ENCODE results near the gene SMARCD1. TPM values are rescaled to one million over a fixed set of nuclear protein-coding genes. Genes with fewer than 3 reads are reported as not detected.
A peak's percentile ranks its signal among the peaks of the same experiment; 100 is the strongest.

Gene SMARCD1
- total and polyA plus RNA-seq, 9 of the 15 experiments (the other 6 are each of a cell fraction or from before 2014, with no cell fraction given), result 0.86 to 91.7 (median 48.0) TPM

DNA sequence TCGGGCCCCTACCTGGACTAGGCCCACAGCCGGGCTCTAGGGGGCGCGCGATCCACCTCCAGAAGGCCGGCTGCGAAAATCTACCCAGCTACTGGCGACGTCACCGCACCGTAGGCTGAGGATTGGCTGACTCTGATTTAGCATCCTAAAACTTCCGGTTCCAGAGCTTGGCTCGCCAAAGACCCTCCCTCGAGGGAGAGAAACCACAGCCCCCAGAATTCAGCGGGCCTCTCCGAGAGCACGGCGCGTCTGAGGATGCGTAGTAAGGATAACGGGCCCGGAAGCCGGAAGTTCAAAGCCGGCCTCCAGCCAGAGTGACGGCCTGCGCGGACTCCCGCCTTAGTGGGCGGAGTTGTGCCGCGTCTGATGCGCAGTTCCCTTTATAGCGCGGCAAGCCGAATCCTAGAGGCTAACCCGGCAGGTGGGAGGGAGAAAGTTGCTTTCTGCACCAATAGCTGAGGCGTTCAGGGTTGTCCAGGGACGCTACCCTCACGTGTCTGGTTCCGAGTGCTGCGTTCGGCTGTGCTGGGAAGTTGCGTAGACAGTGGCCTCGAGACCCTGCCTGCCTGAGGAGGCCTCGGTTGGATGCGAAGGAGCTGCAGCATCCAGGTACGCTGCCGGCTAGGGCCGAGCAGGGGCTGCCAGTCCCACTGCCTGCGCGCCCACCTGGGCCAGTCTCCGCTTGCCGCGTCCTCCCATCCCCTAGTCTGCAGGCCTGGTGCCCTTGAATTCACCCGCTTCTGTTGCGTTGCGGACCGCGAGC is 26.7 kb downstream of the SMARCD1 start, which contains the start of gene COX14 (continued):
- TF ChIP-seq CGGBP1 (CRISPR knock-in tag; IDR thresholded peaks at IDR 0.05) (no peak), RBFOX2 (IDR thresholded peaks at IDR 0.05; ENCODE audit: low read depth, low read length) (peak; percentile 93), CEBPB (tag; IDR thresholded peaks at IDR 0.05) (no peak), ARID3B (CRISPR knock-in tag; IDR thresholded peaks at IDR 0.05; ENCODE audit: borderline replicate concordance) (no peak), CC2D1A (IDR thresholded peaks at IDR 0.05) (no peak), COPS2 (conservative IDR thresholded peaks at IDR 0.05) (no peak), ZNF766 (CRISPR knock-in tag; conservative IDR thresholded peaks at IDR 0.05) (no peak), POLR2A (conservative IDR thresholded peaks at IDR 0.05) (peak; percentile 90), RCOR1 (IDR thresholded peaks at IDR 0.05; ENCODE audit: borderline replicate concordance in 1 of 2, low read depth in 2 of 2, low read length in 2 of 2) (no peak), HEY1 (CRISPR knock-in tag; IDR thresholded peaks at IDR 0.05; ENCODE audit: borderline replicate concordance) (no peak), ZFX (CRISPR knock-in tag; IDR thresholded peaks at IDR 0.05) (peak; percentile 86), HOMEZ (CRISPR knock-in tag; IDR thresholded peaks at IDR 0.05) (no peak), SRSF1 (IDR thresholded peaks at IDR 0.05; ENCODE audit: low read depth, low read length) (no peak), RAD21 (CRISPR knock-in tag; conservative IDR thresholded peaks at IDR 0.05 in 1 of 2, IDR thresholded peaks at IDR 0.05 in 1 of 2) (peak in 1 of 2 experiments; percentile 52; a peak in 2 of 4 replicates), ZBTB2 (IDR thresholded peaks at IDR 0.05) (0 out of 2 replicates have a peak, but pooled peaks have one; percentile 7), CCNT2 (IDR thresholded peaks at IDR 0.05; ENCODE audit: borderline replicate concordance, extremely low read depth, insufficient read length, low read depth, low read length) (peak; percentile 47), HCFC1 (IDR thresholded peaks at IDR 0.05; ENCODE audit: low read depth, low read length) (peak; percentile 95), TCFL5 (CRISPR knock-in tag; conservative IDR thresholded peaks at IDR 0.05) (no peak), SAFB (IDR thresholded peaks at IDR 0.05; ENCODE audit: borderline replicate concordance, low read depth, low read length) (no peak), MXD1 (CRISPR knock-in tag; IDR thresholded peaks at IDR 0.05; ENCODE audit: borderline replicate concordance, poor library complexity, severe bottlenecking) (peak; percentile 35)
- TF ChIP-seq, protein P1, sequence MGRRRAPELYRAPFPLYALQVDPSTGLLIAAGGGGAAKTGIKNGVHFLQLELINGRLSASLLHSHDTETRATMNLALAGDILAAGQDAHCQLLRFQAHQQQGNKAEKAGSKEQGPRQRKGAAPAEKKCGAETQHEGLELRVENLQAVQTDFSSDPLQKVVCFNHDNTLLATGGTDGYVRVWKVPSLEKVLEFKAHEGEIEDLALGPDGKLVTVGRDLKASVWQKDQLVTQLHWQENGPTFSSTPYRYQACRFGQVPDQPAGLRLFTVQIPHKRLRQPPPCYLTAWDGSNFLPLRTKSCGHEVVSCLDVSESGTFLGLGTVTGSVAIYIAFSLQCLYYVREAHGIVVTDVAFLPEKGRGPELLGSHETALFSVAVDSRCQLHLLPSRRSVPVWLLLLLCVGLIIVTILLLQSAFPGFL (CRISPR knock-in tag; IDR thresholded peaks at IDR 0.05), result no peak

All from K562 (cell line).